Tibial nerve (tissue), 4 donors: ENCODE data around the gene TRAPPC3L. TPM values are rescaled to one million over a fixed set of nuclear protein-coding genes. Genes with fewer than 3 reads are reported as not detected.

Experiments
- DNase-seq, 2 donors: peaks; one replicate each; pipeline ENCODE4 v3.0.0-alpha.2; 2019; ENCODE audit warnings: low spot score in 2 of 2
- H3K27ac ChIP-seq, 4 donors: fragments of 200-600 bp; sonication (generic) in 3 of 4; one replicate each; pipeline ENCODE4 v1.5.1; 2017 to 2019; ENCODE audit warnings: mild to moderate bottlenecking in 1 of 4
- H3K27me3 ChIP-seq, 2 donors: fragments of 200-600 bp; sonication (generic) in 1 of 2; one replicate each; pipeline versions ENCODE4 v1.5.1 to v1.6.0; 2017 to 2019
- H3K36me3 ChIP-seq, 3 donors: fragments of 200-600 bp; sonication (generic); one replicate each; pipeline ENCODE4 v1.5.1; 2018 to 2019
- H3K4me1 ChIP-seq, 4 donors: fragments of 200-600 bp; sonication (generic) in 3 of 4; one replicate each; pipeline ENCODE4 v1.5.1; 2017 to 2019
- H3K4me3 ChIP-seq, 4 donors: fragments of 200-600 bp; sonication (generic) in 3 of 4; one replicate each; pipeline ENCODE4 v1.5.1; 2017 to 2019; ENCODE audit warnings: mild to moderate bottlenecking in 1 of 4, moderate library complexity in 1 of 4
- H3K9me3 ChIP-seq, 4 donors: fragments of 200-600 bp; sonication (generic) in 3 of 4; one replicate each; pipeline ENCODE4 v1.5.1; 2017 to 2019
- EP300 ChIP-seq, 2 donors: sonication (generic); formaldehyde crosslinking; IDR thresholded peaks; one replicate each; pipeline ENCODE4 v1.6.1; 2017; ENCODE audit warnings: antibody characterized with exemption in 2 of 2, mild to moderate bottlenecking in 1 of 2
- POLR2A ChIP-seq, 2 donors: fragments of 450-650 bp; IDR thresholded peaks; one replicate each; pipeline ENCODE4 v1.6.1; 2017; ENCODE audit warnings: antibody characterized with exemption in 2 of 2, mild to moderate bottlenecking in 2 of 2, moderate library complexity in 2 of 2
- WGBS, 2 donors: methylation state at CpG; one replicate each; pipeline ENCODE4 v1.1.5; 2018; 5-methylcytosine and 5-hydroxymethylcytosine counted together
- total RNA-seq, 4 donors: library from RNA; depleted of rRNA; stranded (reverse); fragments of >200 nt; gene quantifications; one replicate each; pipeline ENCODE4 v1.1.0, GENCODE V29; 2016
- TF ChIP-seq, protein P1 (sequence below), 5 experiments: fragments of 200-600 bp in 3 of 5; fragments of 450-650 bp in 2 of 5; sonication (generic) in 3 of 5; IDR thresholded peaks; one replicate each; pipeline ENCODE4 v1.5.1; 2016 to 2019; ENCODE audit warnings: antibody characterized with exemption in 5 of 5, mild to moderate bottlenecking in 3 of 5, moderate library complexity in 2 of 5

The TRAPPC3L gene
- total RNA-seq, 4 donors from 2014 or later = 0.21 TPM; not detected in 3

DNA sequence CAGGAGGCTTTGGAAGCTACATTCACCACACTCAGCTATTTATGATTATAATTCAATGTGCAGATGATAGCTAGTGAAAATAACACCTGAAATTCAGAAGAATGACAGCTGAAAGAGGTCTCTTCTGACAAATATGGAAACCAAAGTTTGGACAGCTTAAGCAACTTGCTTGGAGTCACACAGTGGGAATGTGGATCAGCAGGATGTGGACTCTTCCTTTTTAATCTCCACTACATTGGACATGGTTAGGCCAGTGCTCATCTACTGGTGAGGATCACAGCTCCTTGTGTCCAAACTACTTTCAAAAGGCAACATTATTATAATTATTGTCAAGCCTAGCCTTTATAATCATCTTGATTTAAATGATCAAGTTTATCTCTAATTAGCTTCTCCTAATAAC, 10.4 kb downstream of the TRAPPC3L start:
- TF ChIP-seq POLR2A (IDR thresholded peaks at IDR 0.05) = no peak
- no peak for TF ChIP-seq EP300 (IDR thresholded peaks at IDR 0.05)
- TF ChIP-seq, protein P1, sequence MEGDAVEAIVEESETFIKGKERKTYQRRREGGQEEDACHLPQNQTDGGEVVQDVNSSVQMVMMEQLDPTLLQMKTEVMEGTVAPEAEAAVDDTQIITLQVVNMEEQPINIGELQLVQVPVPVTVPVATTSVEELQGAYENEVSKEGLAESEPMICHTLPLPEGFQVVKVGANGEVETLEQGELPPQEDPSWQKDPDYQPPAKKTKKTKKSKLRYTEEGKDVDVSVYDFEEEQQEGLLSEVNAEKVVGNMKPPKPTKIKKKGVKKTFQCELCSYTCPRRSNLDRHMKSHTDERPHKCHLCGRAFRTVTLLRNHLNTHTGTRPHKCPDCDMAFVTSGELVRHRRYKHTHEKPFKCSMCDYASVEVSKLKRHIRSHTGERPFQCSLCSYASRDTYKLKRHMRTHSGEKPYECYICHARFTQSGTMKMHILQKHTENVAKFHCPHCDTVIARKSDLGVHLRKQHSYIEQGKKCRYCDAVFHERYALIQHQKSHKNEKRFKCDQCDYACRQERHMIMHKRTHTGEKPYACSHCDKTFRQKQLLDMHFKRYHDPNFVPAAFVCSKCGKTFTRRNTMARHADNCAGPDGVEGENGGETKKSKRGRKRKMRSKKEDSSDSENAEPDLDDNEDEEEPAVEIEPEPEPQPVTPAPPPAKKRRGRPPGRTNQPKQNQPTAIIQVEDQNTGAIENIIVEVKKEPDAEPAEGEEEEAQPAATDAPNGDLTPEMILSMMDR (IDR thresholded peaks at IDR 0.05) = no peak

DNA sequence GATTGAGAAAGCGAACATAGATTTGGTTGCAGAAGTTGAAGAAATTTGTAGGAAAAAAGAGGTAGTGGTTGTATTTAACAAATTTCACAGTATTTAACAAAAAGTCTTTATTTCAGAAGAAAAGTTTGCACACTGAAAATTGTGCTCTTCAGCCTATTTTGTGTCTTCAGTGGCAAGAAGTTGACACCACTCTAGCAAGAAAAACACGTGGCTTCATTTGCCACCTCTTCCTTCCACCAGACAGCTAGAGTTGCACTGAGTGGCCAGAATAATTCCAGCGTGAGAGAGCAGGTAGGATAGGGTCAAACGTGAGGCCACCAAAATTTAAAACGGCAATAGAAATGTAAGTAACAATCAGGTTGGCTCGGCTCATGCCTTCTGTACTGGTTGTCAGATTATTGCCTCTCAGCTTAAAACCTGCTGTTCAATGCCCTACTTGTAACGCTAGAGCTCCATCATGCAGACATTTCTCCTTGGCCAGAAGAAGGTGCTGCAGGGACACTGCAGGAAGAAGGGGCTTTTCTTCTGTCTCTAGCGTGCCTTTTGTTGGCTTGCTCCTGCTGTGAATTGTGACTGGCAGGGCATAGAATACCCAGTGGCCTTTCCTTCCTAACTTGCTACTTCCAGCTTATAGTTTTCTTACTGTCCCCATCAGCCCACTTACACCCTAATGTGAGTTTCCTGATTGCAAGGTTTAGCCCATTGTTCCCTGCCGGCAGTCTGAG, 12.1 kb downstream of the TRAPPC3L start:
- H3K27ac ChIP-seq = no peak overlapping the region
- H3K27me3 ChIP-seq = no peaks in the 10 kb centered on the region
- H3K9me3 ChIP-seq = no peaks in the 10 kb centered on the region
- H3K36me3 ChIP-seq = no peaks in the 10 kb centered on the region
- DNase-seq = no peak
- H3K4me3 ChIP-seq = no peak overlapping the region
- TF ChIP-seq EP300 (IDR thresholded peaks at IDR 0.05) (no peak), POLR2A (IDR thresholded peaks at IDR 0.05) (no peak)
- TF ChIP-seq, protein P1 (IDR thresholded peaks at IDR 0.05) = no peak
- WGBS, 2 donors = 58 to 59% methylated on average over 9 of the region's 9 CpGs
- peaks cover 0 to 21% (median 0%) of the 10 kb centered on the region in 4 donors for H3K4me1 ChIP-seq

More for the DNA sequence above, 10.4 kb downstream of the TRAPPC3L start:
- Histone ChIP-seq H3K4me3 (no peak overlapping the region), H3K27ac (no peak overlapping the region), H3K27me3 (no peaks in the 10 kb centered on the region), H3K36me3 (no peaks in the 10 kb centered on the region), H3K9me3 (no peaks in the 10 kb centered on the region), H3K4me1 (peaks cover 0 to 3% (median 0%) of the 10 kb centered on the region in 4 donors)
- DNase-seq = no peak

DNA sequence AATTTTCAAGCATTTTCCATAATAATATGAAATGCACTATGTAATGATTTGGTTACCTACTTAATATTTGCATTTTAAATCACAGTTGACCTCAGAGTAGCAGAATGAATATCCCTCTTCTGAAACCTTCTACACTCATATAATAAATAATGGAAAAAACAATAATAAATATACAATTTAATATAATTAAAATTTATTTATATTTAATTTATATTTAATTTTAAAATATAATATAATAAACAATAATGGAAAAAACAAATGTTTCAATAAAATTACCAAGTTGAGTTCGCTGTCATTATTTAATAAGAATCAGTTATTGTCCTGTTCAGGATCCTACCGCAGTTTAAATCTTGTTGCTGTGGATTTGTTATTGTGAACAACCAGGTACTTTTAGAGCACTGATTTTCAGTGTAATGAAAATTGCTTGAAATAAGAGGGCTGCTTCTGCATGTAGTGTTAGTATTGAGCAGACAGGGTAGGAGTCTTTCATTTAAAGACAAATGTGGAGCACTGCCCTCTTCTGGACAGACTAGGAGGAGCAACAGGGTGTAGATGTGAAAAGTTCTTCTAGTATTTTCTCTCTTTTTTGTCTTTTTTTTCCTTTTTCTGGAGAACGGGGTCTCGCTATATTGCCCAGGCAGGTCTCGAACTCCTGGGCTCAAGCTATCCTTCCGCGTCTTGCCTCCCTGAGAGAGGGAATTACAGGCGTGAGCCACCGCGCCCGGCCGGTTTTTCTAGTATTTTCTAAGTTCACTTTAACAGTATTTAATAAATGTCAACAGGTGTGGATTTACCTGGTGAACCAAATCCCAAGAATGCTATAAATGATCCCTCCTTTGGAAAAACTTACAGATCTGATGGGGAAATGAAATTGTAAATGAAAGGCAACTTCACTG, 13.6 kb downstream of the TRAPPC3L start:
- H3K27me3 ChIP-seq = no peaks in the 10 kb centered on the region
- DNase-seq = peak; percentile 33 to 88
- no peak for TF ChIP-seq EP300 (IDR thresholded peaks at IDR 0.05)
- TF ChIP-seq, protein P1 (IDR thresholded peaks at IDR 0.05) = peak; percentile 62 to 84 (median 79)
- TF ChIP-seq POLR2A (IDR thresholded peaks at IDR 0.05) = no peak
- H3K4me1 ChIP-seq = peaks cover 0 to 29% (median 0%) of the 10 kb centered on the region in 4 donors
- no peak overlapping the region for H3K27ac ChIP-seq
- 84 to 86% methylated on average over 12 of the region's 12 CpGs for WGBS, 2 donors
- no peaks in the 10 kb centered on the region for H3K9me3 ChIP-seq
- no peak overlapping the region for H3K4me3 ChIP-seq
- H3K36me3 ChIP-seq = no peaks in the 10 kb centered on the region

DNA sequence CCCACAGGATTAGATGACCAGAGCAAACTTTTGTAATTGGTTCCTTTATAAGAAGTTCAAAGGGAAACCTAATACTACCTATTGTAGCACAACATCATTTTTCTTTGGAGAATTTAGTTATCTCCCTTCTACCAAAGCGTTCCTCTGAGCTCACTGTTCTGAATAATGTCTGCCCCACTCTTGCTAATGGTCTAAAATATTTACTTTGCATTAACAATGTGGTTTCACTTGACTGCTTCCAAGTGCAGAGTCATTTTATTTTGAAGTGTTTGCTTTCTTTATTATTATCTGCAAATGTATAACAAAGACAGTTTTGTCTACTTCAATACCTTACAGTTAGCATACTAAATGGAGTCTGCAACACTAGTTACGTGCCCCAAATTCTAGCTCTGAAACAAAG, 15.0 kb downstream of the TRAPPC3L start:
- TF ChIP-seq EP300 (IDR thresholded peaks at IDR 0.05) (no peak), POLR2A (IDR thresholded peaks at IDR 0.05) (no peak)
- TF ChIP-seq, protein P1 (IDR thresholded peaks at IDR 0.05) = no peak
- WGBS, 2 donors = 61 to 63% methylated on average over 2 of the region's 2 CpGs

More for the DNA sequence above, 15.0 kb downstream of the TRAPPC3L start:
- Histone ChIP-seq H3K27ac (no peak overlapping the region), H3K9me3 (no peaks in the 10 kb centered on the region), H3K4me1 (peaks cover 0 to 29% (median 0%) of the 10 kb centered on the region in 4 donors), H3K27me3 (no peaks in the 10 kb centered on the region), H3K4me3 (no peak overlapping the region), H3K36me3 (no peaks in the 10 kb centered on the region)
- no peak for DNase-seq
